Hindlimb muscle (tissue), 1 donor: ENCODE results near the gene CCT7. TPM values are rescaled to one million over a fixed set of nuclear protein-coding genes. Genes with fewer than 3 reads are reported as not detected.

Experiments used
- DNase-seq: peaks from one replicate; pipeline ENCODE4 v3.0.0-alpha.2; 2013
- polyA plus RNA-seq: library from polyadenylated mRNA; unstranded; fragments of 120-200 nt; gene quantifications from one replicate; pipeline ENCODE4 v1.2.1, GENCODE V29; 2013; ENCODE audit not compliant: insufficient read length

Gene CCT7
- polyA plus RNA-seq, 1 donor: 174 TPM

DNA sequence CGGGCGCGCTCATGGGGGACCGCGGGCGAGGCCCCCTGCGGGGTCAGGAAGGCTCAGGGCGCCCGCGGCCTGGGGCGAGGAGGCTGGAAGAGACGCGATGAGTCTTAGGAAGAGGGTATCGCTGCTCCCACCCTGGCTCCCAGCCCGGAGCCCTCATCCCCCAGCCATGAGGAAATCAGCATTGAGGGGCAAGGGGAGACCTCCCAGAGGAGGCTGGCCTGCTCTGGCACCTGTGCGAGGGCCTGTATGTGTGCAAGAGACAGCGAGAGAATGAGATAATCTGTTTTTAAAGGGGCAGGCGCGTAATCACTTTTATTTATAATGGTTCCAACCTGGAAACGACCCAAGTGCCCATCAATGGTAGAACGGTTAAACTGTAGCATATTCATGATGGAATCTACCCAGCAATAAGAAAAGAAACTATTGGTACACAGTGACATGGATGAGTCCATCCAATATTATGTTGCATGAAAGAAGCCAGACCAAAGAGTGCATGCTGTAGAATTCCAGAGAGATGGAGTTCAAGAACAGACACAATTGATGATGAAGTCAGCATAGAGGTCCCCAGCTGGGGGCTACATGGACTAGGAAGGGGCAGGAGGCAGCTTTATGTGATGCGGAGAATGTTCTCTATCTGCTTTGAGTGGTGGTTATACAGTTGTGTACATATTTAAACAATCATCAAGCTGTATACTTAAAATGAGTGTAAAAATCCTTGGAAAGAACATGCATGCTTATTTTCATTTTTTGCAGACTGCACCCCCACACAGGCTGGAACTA, 35.8 kb downstream of the CCT7 start:
- DNase-seq: no peak

DNA sequence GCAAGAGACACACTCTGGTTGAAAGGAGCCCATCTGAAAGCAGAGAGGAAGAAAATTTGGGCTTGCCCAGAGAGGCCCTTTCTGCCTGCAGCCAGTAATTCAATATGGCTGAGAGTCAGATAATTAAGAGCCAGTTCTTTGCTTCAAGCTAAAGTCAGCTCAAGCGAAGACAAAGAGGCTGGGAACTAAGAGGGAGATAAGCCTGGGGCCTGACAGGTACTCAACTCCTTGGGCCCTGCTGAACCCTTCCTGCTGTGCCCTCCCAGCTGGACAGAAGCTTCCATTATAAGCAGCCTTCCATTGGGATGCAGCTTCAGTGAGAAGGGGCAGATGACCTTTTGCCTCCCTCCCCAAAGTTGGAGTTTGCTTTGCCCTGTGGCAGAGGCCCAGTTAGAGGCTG, 38.2 kb downstream of the CCT7 start:
- DNase-seq: no peak

DNA sequence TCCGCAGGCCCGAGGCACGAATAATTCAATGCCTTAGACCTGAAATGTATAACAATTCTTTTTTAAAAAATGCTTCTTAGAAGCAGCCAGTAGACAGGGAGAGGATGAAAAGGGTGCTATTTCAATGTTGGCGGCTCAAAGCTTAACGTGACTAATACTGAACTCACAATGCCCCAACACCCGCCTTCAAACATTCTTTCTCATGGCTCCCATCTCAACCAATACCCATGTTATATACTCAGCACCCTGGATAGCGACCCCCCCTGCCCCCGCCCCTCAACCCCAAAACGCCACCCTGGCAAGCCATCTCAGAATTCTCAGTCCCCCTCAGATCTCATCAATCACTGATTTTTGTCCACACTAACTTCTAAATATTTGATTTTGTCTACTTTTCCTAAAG, 45.7 kb downstream of the CCT7 start:
- no peak for DNase-seq

DNA sequence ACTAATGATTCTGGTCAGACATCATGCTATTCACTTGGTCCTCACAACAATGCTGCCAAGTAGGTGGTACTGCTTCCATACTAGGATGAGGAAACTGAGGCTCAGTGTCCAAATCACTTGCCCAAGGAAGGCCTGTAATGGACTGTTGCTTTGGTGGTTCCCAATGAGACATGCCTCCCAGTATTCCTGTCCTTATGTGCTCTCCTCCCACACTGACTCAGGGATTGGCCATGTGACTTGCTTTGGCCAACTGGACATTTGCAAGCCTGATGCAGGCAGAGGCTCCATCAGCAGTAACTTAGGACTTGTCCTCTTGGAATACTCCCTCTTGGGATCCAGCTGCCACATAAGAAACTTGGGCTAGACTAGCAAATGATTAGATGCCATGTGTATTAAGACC, 47.1 kb downstream of the CCT7 start:
- DNase-seq: no peak

DNA sequence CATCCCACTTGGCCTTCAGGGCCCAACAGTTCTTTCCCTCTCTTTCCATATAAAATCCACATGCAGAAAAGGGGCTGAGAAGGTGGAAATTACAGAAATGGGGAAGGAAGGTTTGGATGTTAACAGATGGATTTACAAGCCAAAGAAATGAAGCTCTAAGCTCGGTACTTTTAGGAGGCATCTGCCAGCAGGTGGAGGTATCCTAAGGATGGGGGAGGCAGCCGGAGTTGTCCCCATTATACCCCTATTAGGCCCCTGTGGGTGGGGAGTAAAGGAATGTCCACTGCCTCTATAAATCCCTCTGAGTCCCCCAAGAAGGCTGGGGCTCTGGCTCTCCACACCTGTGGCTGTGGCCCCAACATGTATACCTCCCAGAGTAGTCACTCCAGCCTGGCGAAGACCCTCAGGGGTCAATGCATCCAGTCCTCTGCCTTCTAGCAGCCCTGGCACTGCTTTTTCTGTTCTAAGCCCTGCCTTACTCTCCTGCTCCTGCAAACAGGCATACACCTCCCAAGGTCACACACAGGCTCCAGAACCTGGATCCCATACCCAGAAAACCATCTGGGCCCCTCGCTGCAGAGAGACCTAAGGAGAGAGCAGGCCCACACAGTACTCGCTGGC, 48.9 kb downstream of the CCT7 start:
- DNase-seq: no peak

DNA sequence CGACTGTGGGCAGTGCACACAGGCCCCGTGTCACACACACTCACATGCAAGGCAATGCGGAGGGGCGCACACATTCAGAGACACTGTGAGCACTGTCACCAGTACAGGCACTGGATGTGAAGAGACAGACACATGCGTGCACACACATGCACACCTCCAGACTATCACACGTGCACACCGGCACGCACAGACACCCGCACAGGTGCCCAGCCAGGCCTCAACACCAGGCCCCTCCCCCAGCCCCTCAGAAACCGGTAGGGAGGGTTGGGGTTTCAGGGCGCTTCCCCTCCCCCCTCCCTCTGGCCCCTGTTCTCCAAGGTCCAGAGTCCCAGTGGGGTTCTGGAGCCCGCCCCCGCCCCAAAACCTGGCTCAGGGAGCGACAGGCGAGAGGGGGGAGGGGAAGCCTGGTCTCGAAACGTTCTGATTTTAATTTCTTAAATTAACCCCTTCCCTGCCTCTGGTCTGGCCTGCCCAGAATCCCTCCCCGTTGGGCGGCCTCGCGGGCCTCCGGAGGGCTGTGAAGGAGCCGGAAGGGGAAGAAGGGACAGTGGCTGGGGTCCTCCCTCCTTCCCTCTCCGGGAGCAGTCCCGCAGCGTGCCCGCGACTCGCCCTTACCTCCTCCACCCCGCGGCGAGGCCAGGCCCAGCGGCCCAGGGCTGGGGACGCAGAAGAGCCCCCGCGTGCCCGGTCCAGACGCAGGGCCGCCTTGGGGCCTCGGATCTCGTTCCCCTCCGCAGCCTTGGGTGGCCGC, 49.6 kb downstream of the CCT7 start:
- DNase-seq: no peak

DNA sequence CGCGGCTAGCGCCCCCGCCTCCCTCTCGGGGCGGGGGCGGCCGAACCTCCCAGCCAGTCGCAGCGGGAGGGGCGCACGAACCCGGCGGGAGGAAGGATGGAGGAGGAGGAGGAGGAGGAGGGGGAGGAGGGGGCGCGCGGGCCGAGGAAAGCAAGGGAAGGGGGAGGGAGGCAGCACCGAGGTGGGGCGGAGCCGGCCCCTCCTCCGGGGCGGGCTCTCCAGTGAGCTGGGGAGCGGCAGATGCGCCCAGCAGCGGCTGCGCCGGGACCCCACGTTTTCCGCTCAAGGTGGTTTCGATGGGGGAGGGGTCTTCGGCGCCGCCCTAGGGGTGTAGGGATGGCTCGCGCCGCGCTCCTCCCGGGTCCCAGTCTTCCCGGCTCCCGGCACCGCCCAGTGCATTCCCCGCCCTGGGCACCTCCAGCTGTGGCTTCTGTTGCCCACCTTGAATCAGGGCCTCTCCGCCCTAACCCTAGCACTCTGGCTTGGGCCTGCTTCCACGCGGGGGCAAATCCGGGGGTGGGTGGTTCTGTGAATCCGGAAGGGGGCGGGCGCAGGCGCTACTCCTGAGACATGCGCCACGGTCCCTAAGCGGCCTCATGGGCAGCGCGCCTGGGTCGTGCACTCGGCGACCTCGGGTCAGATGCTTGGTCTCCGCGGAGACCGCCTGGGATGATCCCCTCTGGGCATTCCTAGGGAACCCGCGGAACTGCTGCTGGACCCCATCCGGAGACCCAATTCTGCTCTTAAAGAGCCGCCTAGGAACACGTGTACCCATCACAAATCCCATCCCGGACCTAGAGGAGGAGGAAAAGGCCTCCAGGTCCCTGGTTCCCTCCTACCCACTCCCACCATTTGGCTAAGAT, 50.4 kb downstream of the CCT7 start, which contains the start of gene FBXO41:
TSS of gene FBXO41 (minus strand) at position 183 of the 863 bp plus-strand sequence. CDS start 14,848 bp downstream, outside the sequence.
- DNase-seq: no peak

DNA sequence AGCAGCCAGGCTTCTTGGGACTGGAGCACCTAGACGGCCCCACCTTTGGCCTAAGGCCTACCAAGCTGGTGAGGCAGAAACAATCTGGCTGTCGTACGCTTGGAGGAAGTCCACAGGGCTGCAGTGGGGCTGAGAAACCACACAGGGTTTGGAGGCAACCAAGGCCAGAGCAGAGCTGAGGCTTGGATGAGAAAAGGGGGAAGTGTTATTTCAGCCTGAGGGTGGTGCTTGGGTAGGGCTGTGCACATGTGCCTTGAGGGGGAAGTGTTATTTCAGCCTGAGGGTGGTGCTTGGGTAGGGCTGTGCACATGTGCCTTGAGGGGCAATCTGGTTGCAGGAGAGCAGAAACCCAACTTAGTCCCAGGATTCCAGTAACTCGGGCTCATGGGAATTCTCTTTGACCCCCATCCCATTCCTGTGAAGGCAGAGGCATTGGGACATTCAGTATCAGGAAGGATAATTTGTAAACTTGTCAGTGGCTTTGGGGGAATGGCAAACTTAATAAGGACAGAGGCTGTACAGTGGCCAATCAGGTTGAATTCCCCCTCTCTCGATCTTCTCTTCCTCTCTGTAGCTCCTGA, 51.1 kb downstream of the CCT7 start:
- no peak for DNase-seq

DNA sequence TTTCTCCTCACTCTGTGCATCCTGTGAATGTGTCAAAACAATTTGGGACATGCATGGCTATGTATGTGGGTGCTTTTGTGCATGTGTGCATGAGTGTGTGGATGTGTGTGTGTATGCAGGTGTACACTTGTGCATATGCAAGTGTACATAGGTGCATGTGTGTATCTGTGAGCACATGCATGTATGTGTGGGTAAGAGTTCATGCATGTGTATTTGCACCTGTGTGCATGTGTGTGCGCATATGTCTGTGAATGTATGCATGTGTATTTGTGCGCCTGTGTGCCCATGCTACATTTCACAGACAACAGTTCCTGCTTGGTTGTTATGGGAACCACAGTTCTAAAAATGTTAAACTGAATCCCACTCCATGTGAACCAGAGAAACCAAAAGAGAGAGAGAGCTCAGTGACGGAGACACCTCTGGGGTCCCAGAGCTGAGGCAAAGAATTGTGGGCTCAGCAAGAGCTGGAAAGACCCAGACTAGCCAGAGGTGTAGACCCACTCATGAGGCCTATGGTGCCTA, 52.1 kb downstream of the CCT7 start:
- DNase-seq: no peak

DNA sequence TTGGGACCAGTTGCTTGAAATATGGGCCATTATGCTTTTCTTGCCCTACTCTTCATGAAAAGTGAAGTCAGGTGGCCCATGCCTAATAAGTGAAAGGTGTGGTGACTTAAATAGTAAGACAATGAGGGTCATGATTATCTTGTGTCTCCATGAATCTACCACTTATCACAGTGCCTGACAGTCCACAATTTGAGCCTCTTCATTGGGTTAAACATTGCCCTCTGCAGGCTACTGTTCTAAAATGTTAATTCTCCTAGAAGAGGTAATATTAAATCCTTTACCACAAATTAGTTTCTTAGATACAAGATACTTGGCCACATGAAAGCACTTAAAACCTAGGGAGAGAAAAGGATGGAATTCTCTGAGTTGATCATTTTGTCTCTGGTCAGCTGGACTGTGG, 55.2 kb downstream of the CCT7 start:
- no peak for DNase-seq

DNA sequence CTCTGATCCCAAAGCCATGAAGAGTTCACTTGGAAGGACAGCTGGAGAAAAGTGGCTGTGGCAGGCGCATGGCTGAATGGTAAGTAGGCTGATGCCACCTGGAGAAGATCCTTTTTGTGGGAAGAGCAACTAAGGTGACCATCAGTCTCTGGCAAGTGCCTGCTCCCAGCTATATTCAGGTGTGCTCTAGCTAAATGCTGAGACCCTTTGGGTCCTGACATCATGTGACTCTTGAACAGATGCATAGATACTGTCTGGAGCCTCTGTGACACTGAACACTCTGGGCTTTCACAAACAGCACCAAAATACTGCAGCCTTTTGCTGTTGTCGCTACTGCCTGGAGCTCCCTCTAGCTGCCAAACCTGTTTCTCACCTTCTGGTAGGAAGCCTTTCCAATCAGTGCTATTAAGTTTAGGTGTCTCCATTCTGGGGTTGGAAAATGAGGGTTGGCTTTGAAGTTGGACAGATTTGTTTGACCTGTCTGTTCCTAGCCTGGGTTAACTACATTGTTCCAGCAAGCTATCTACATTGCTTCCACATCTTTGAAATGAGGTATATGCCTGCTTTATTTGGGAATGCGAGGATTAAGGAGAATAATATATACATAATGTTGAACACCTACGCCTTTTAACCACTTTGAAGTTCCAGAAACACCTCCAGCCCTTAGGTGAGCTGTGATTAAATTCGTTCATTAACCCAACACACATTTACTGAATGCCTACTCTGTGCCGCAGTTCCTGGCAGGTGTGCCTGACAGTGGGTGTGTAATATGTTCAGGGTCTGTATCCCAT, 56.1 kb downstream of the CCT7 start:
- DNase-seq: no peak

DNA sequence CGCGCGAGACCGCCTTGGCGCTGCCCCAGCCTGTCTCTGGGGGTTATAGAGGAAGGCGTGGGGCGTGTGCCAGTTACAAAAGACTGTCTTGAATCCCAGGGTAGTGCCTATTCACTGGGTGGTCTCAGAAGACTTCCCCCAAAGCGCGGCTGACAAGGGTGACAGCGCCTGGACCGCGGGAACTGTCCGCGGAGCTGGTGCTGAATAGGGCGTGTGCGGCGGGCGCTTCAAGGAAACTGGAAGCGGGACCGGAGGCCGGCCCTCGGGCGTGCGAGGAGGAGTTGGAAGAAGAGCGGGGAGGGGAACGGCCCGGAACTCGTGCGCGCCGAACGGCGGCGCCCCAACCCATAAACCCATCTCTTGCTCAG, 57.0 kb downstream of the CCT7 start:
- peak; percentile 74 for DNase-seq

DNA sequence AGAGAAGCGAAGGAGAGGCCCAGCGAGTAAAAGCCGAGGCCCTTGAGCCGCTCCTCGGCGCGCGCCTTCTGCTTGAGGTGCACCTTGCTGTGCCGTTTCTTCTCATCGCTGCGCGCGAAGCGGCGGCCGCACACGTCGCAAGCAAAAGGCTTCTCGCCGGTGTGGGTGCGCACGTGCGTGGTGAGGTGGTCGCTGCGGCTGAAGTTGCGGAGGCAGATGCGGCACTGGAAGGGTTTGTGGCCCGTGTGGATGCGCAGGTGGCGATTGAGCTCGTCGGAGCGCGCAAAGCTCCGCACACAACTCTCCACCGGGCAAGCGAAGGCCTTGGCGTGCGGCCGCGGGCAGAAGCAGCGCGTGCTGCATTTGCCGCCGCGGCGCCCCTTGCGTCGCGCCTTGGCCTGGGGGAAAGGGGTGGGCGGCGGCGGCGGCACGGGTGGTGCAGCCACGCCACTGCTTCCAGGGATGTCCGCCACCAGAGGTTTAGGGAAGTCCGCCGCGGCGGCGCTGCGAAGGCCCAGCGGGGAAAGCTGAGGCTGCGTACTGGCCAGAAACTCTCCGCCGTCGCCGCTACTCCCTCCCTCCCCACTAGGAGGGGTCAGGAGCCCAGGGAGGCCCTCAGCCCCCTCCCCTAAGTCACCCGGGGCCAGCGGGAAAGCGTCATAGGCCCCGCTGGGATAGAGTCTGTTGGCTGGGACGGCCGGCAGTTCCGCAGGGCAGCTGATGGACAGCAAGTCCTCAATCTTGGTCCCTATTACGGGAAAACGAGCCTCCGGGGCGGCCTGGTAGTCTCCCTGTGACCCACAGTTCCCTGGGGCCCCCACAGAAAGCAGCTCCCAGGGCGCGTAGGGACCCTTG, 57.6 kb downstream of the CCT7 start:
- DNase-seq: no peak

DNA sequence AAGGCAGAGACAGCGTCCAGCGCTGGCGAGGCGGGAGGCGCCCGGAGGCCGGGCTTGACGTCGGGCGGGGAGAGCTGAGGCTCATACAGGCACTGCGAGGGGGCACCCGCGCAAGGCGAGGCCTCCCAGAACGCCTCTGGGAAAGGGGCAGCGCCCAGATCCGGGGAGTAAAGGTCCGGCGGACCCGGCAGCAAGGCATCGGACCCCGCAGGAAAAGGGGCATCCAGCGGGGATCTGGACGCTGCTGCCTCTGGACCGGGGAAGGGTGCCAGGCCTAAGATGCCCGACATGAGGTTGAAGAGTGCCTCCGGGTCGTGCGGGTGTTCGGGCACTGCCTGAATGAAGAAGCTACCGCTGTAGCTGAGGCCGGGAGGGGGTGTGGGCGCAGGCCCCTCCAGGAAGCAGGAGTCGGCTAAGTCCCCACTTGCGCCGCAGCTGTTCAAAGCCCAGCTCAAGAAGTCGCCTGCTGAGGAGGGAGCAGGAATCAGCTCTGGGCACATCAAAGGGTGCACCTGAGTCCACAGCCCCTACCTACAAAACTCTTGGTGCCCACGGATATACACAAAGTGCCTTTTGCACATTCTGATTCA, 58.3 kb downstream of the CCT7 start:
- DNase-seq: no peak

DNA sequence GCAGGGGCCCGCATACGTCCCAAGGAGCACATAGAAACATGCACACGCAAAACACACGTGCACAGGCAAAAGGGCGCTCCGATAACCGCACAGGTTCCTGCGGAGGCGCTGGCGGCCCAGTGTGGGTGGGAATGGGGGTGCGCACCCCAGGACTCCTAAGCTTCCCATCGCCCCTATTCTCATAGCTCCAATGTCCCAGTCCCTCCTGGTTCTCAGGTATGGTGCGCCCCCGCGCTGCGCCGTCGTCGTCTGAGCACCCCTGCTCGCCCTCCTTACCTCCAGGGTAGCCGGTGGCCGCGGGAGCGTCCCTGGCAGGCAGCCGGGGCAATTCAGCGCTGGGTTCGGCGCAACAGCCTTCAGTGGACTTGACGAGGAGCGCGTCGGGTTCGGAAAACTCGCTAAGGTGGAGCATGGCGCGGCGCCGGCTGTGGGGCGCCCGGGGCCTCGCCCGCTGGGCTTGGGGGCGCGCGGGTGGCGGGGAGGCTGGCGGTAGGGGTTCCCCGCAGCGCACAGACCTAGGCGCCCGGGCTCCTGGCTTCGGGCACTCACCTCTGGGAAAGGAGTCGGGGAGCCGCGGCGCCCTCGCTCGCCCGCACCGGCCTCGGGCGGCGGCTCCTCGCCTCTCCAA, 58.9 kb downstream of the CCT7 start:
- no peak for DNase-seq

DNA sequence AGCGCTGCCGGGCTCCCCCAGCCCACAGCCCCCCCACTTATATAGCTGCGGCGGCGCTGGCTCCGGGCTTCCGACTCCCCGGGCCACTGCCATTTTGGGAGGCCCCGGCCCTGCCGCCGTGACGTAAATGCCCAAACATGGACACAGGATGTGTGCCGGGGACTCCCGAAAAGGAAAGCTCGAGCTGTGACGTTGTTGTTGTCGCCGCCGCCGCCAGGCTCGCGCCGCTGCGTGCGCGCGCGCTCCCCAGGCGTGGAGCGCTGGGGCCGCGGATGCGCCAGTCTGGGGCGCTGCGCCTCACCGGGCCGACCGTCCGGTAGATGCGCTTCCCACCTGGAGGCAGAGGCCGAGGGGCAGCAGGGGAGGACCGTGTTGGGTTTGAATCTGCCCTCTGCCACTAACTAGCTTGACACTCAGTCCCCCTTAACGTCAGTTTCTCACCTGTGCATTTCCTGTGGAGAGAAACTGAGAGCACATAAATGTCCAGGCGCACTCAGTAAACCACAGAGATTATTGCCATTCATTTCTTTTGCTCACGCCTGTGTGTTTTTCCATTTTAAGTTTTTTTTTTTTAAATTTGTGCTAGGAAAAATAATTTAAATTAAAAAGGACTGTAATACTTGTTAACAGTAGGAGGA, 59.5 kb downstream of the CCT7 start, which contains the start of gene EGR4:
TSS of gene EGR4 (minus strand) at position 15 of the 638 bp plus-strand sequence. CDS start 231 bp downstream, outside the sequence.
- no peak for DNase-seq

DNA sequence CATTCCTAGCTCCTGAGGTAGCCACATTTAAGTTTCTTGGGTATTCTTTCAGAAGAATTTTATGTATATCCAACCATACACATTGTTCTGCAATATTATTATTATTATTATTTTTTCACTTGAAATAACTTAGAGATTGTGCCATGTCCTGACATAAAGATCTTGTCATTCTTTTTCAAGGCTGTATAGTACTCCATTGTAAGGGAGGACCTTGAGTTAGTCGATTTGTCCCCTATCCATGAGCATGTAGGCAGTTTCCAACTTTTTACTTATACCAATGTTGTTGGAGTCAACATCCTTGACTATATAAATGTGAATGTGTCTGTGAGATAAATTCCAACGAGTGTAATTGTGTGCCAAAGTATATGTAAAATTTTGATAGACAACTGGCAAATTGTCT, 60.1 kb downstream of the CCT7 start:
- DNase-seq: no peak

DNA sequence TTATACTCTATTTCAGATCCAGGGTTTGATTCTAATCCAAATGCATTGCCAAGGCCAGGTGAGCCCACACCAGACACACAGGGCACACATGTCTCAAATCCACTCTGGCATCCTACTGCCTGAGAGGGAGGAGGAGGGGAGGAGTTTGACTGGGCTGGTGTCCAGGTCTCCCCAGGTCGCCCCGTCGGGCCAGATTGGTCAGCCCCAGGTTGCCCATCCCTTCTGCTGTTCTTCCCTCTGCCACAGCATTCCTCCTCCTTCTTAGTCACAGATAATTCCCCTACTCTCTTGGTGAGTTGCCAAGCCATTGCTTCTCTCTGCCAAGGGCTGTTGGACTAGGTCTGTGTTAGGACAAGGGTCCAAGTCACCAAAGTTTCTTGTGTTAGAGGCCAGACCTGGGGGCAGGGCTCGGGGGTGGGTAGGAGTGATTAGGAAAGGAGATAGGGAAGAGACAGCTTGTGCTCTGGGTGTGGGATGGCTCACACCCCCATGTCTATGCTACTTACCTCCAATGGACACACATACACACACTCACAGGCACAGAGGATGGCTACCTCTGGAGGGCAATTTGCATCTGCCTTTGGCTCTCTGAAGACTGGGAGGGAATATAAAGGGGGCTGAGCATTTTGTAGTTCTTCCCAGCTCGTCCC, 61.8 kb downstream of the CCT7 start:
- DNase-seq: no peak
